B cell (primary cell): ENCODE data around the gene HSPB6. TPM values are rescaled to one million over a fixed set of nuclear protein-coding genes. Genes with fewer than 3 reads are reported as not detected.

ENCODE experiments used
- ATAC-seq: fragments of 200-7000 bp; cut with Tn5 transposase; one replicate; pipeline ENCODE4 v1.10.0; 2021; ENCODE audit warnings: low read depth, mild to moderate bottlenecking, moderate number of reproducible peaks, moderate library complexity
- CTCF ChIA-PET: fragments of 350-600 bp; sonication (Branson Sonifier 250); formaldehyde crosslinking; loops from one replicate; lab custom pipeline; 2021; ENCODE audit warnings: antibody characterized with exemption, inconsistent platforms; lab: Charles Lee
- POLR2A ChIA-PET: fragments of 350-600 bp; sonication (Branson Sonifier 250); formaldehyde crosslinking; loops from one replicate; lab custom pipeline; 2021; ENCODE audit warnings: antibody characterized with exemption; lab: Charles Lee
- DNase-seq: peaks from one replicate; pipeline ENCODE4 v3.0.0; 2013
- H2AFZ ChIP-seq: 2 replicates; pipeline ENCODE4 v1.6.1; 2012; ENCODE audit warnings: mild to moderate bottlenecking, low read depth, low read length; ENCODE audit not compliant: insufficient read depth, poor library complexity, severe bottlenecking
- H3K27ac ChIP-seq, 2 donors: 1 replicate in 1 of 2; 2 replicates in 1 of 2; pipeline ENCODE4 v1.5.1; 2012 to 2013; ENCODE audit warnings: low read length in 2 of 2, mild to moderate bottlenecking in 2 of 2, moderate library complexity in 1 of 2
- H3K27me3 ChIP-seq, 4 experiments: fragments of 200-600 bp in 1 of 4; sonication (generic) in 1 of 4; replicated peaks in 1 of 4; 1 replicate in 2 of 4; 2 replicates in 2 of 4; pipeline versions ENCODE4 v1.6.1 to v1.7.0; 2013 to 2016; ENCODE audit warnings: low read length in 3 of 4, mild to moderate bottlenecking in 2 of 4, mixed read lengths in 1 of 4, moderate library complexity in 1 of 4; ENCODE audit not compliant: insufficient read depth in 4 of 4, control insufficient read depth in 3 of 4; ENCODE audit errors: control extremely low read depth in 1 of 4
- H3K36me3 ChIP-seq, 2 experiments: replicated peaks in 1 of 2; 1 replicate in 1 of 2; 2 replicates in 1 of 2; pipeline versions ENCODE4 v1.6.1 to v1.7.1; 2013; ENCODE audit warnings: low read length in 1 of 2; ENCODE audit not compliant: insufficient read depth in 2 of 2, control insufficient read depth in 1 of 2; ENCODE audit errors: control extremely low read depth in 1 of 2, extremely low read depth in 1 of 2
- H3K4me1 ChIP-seq, 2 donors: fragments of 200-600 bp in 1 of 2; sonication (generic) in 1 of 2; 1 replicate in 1 of 2; 2 replicates in 1 of 2; pipeline versions ENCODE4 v1.5.1 to v1.6.1; 2013 to 2017; ENCODE audit warnings: low read length in 2 of 2; ENCODE audit not compliant: control insufficient read depth in 2 of 2, insufficient read depth in 2 of 2
- H3K4me2 ChIP-seq: replicated peaks from 2 replicates; pipeline ENCODE3; 2012; ENCODE audit warnings: mild to moderate bottlenecking, low read depth, low read length; ENCODE audit not compliant: poor library complexity, severe bottlenecking
- H3K4me3 ChIP-seq, 5 experiments: fragments of 200-600 bp in 1 of 5; sonication (generic) in 1 of 5; 1 replicate in 3 of 5; 2 replicates in 2 of 5; pipeline versions ENCODE4 v1.5.1 to v1.7.0; 2011 to 2016; ENCODE audit warnings: low read length in 4 of 5, mild to moderate bottlenecking in 4 of 5, low read depth in 2 of 5, control low read depth in 1 of 5, moderate library complexity in 1 of 5; ENCODE audit not compliant: insufficient read depth in 1 of 5; ENCODE audit errors: control extremely low read depth in 1 of 5, extremely low read depth in 1 of 5
- H3K79me2 ChIP-seq: fragments of 200-600 bp; sonication (generic); one replicate; pipeline ENCODE4 v1.6.0; 2016; ENCODE audit warnings: low read length; ENCODE audit not compliant: control insufficient read depth, insufficient read depth
- H3K9ac ChIP-seq: fragments of 200-600 bp; sonication (generic); 2 replicates; pipeline ENCODE4 v1.6.1; 2017; ENCODE audit warnings: mild to moderate bottlenecking, low read length, moderate library complexity
- H3K9me3 ChIP-seq, 3 donors: one replicate each; pipeline versions ENCODE4 v1.6.1 to v1.7.1; 2013; ENCODE audit warnings: low read length in 2 of 3; ENCODE audit not compliant: control insufficient read depth in 2 of 3, insufficient read depth in 1 of 3; ENCODE audit errors: control extremely low read depth in 1 of 3
- H4K20me1 ChIP-seq: 2 replicates; pipeline ENCODE4 v1.6.0; 2012; ENCODE audit warnings: mild to moderate bottlenecking, low read length; ENCODE audit not compliant: insufficient read depth, control insufficient read depth, poor library complexity, severe bottlenecking
- H3K27ac Mint-ChIP-seq: one replicate; pipeline ENCODE4 v1.8.0; 2021; ENCODE audit warnings: mixed read lengths
- H3K27me3 Mint-ChIP-seq: one replicate; pipeline ENCODE4 v1.8.0; 2021; ENCODE audit warnings: mixed read lengths
- H3K4me1 Mint-ChIP-seq: one replicate; pipeline ENCODE4 v1.8.0; 2021; ENCODE audit warnings: mixed read lengths
- H3K4me3 Mint-ChIP-seq: one replicate; pipeline ENCODE4 v1.8.0; 2021; ENCODE audit warnings: mixed read lengths
- H3K9me3 Mint-ChIP-seq: one replicate; pipeline ENCODE4 v1.8.0; 2022; ENCODE audit warnings: mixed read lengths; ENCODE audit not compliant: insufficient read depth
- CTCF ChIP-seq: fragments of 200-600 bp; IDR thresholded peaks from one replicate; pipeline ENCODE4 v1.8.0; 2022; ENCODE audit warnings: antibody characterized with exemption, mild to moderate bottlenecking
- EZH2 ChIP-seq: IDR thresholded peaks from 2 replicates; pipeline ENCODE4 v1.6.1; 2012; ENCODE audit warnings: borderline replicate concordance, low read depth, mild to moderate bottlenecking, moderate library complexity, low read length; ENCODE audit not compliant: insufficient read depth, poor library complexity, severe bottlenecking
- WGBS: methylation state at CpG from one replicate; pipeline ENCODE4 v1.1.5; 2013; ENCODE audit warnings: missing lambda C conversion rate; ENCODE audit not compliant: insufficient coverage; 5-methylcytosine and 5-hydroxymethylcytosine counted together
- intact Hi-C: fragments of 100-400 bp; cut with micrococcal nuclease; formaldehyde crosslinking; loops from one replicate; pipeline ENCODE4 v1.10.0; 2022
- polyA plus RNA-seq: library from polyadenylated mRNA; depleted of rRNA; stranded (reverse); fragments of >200 nt; gene quantifications from 2 replicates; pipeline ENCODE4 v1.2.3, GENCODE V29; 2012
- total RNA-seq, 2 donors: library from RNA; stranded (reverse); fragments of 120-200 nt in 1 of 2; gene quantifications; 1 replicate in 1 of 2; 2 replicates in 1 of 2; pipeline versions ENCODE4 v1.2.3 to v1.2.4, GENCODE V29; 2013 to 2022

Gene HSPB6
- total and polyA plus RNA-seq, 2 donors (not counting 1 experiment from before 2014, with no cell fraction given): not detected

GRCh38 chr19:35715981-35716800, 40.6 kb downstream of the HSPB6 start:
- Histone ChIP-seq H2AFZ (peak overlapping the region; percentile 89), H3K4me2 (peak overlapping the region; percentile 94), H3K4me3 (peak overlapping the region; percentile 39 to 87 (median 76)), H3K9me3 (no peaks in the 10 kb centered on the region), H4K20me1 (peaks cover 28% of the 10 kb centered on the region), H3K27ac (peak overlapping the region; percentile 68 to 85), H3K27me3 (no peaks in the 10 kb centered on the region), H3K36me3 (peaks cover 0 to 13% of the 10 kb centered on the region in 2 experiments), H3K4me1 (peaks cover 34 to 74% of the 10 kb centered on the region in 2 donors), H3K79me2 (peaks cover 50% of the 10 kb centered on the region), H3K9ac (peak overlapping the region; percentile 80)
- DNase-seq (peak; percentile 61), ATAC-seq (no peak)
- Mint-ChIP-seq H3K4me1 (peaks cover 67% of the 10 kb centered on the region), H3K9me3 (no peaks in the 10 kb centered on the region), H3K27ac (peak overlapping the region; percentile 99), H3K4me3 (peak overlapping the region; percentile 98), H3K27me3 (no peaks in the 10 kb centered on the region)
- TF ChIP-seq EZH2 (no peak), CTCF (no peak)
- intact Hi-C loops: loop anchor here (1.0 to 10.0 kb wide), 3 partner anchors 23 to 371 kb away; partner anchors contain the start of genes FFAR1, HCST, NFKBID and TYROBP
- WGBS: 1% methylated on average over 44 of the region's 52 CpGs
- CTCF ChIA-PET: interaction anchor here (0.6 to 6.5 kb wide), 5 partner anchors 13 to 32 kb away, joined by 3 to 123 read pairs (median 4); partner anchors contain the start of gene LIN37
- POLR2A ChIA-PET: interaction anchor here (0.7 to 1.3 kb wide), 2 partner anchors 24 to 204 kb away, joined by 3 to 8 read pairs; no protein-coding TSS in a partner anchor
